GM10248 (cell line): ENCODE data around the gene HDAC4.

Source experiments
- CTCF ChIA-PET: fragments of 300-600 bp; sonication (Branson Sonifier 250); formaldehyde crosslinking; extraction: SDS; loops from one replicate; lab custom pipeline; 2021; ENCODE audit warnings: antibody characterized with exemption; lab: Yijun Ruan, JAX
- POLR2A ChIA-PET: fragments of 350-650 bp; sonication (Branson Sonifier 250); formaldehyde crosslinking; extraction: SDS; loops from one replicate; lab custom pipeline; 2020; ENCODE audit warnings: antibody characterized with exemption; lab: Yijun Ruan, JAX
- DNase-seq: peaks from one replicate; pipeline ENCODE4 v3.0.0; 2012; ENCODE audit errors: extremely low spot score
- CTCF ChIP-seq: IDR thresholded peaks from 2 replicates; pipeline ENCODE4 v1.5.1; 2012; ENCODE audit warnings: mild to moderate bottlenecking, low read depth; ENCODE audit errors: extremely low read depth, missing control alignments, control extremely low read depth

HDAC4 gene

GRCh38 chr2:239312741-239313667 lies 87.8 kb downstream of the HDAC4 start:
- ChIA-PET CTCF (no interaction called here), POLR2A (no interaction called here)
- TF ChIP-seq CTCF = no peak
- no peak for DNase-seq

DNA sequence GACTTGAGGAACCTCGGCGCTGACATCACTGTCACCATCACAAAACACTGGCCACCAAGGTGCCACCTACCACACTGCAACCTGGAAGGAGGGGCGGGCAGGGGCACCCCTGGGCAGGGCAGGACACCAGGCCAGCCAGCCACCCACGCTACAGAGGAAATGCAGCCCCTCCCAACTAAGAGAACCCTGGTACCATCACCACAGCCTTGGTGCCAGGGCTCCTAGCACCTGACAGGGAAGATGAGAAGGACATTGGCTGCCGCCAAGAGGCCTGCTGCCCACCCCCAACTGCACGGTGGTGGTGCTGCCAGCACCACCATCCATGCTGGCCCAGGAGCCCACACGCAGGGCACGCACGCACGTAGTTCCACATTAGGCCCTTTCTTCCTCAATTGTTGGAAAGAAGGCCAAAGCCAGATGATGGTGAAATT lies 88.7 kb downstream of the HDAC4 start:
- ChIA-PET CTCF (no interaction called here), POLR2A (no interaction called here)

GRCh38 chr2:239311132-239312040 lies 89.4 kb downstream of the HDAC4 start:
- DNase-seq = no peak
- TF ChIP-seq CTCF = no peak
- ChIA-PET CTCF (no interaction called here), POLR2A (no interaction called here)

More for the DNA sequence above, 88.7 kb downstream of the HDAC4 start:
- TF ChIP-seq CTCF = no peak
- DNase-seq = no peak

DNA sequence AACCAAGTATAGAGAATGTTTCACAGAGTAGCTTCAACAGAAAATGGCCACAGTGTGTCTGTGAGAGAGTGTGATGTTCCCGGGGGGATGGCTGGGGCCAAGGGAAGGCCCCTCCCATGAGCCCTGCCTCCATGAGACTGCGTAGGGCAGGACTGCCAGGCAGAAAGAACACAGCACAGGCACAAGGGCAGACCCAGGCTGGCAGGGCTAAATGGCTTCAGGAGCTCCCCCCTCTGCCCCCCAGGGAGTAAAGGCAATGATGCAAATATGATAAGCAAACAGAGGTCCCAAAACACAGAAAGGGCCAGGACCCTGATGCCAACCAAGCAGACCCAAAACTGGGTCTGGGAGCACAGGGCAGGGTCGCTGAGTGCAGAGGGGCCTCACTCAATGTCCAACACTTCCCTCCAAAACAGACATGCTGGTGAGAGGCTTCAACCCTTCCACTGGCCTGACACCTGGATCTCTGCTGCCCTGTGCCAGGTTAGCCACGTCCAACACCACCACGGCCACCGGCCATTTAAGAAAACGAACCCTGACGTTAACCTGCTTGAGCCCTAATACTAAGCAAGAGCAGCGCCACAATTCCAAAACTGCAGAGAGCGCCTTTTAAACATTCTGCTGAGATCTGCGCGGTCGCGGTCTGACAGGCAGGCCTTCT lies 90.3 kb downstream of the HDAC4 start:
- ChIA-PET POLR2A (no interaction called here), CTCF (no interaction called here)
- TF ChIP-seq CTCF = no peak
- DNase-seq = no peak

GRCh38 chr2:239309398-239310245 lies 91.2 kb downstream of the HDAC4 start:
- no peak for TF ChIP-seq CTCF
- CTCF ChIA-PET = interaction anchor here (1.6 kb wide), 1 partner anchor 15 kb away, joined by 3 read pairs; no protein-coding TSS in a partner anchor
- POLR2A ChIA-PET = no interaction called here
- no peak for DNase-seq
